Measurements from ENCODE around the gene JAML.

The JAML gene

GRCh38 chr11:118164885-118165284 is 59.9 kb downstream of the JAML start:
- DNase-seq, result no peak

GRCh38 chr11:118163494-118163893 is 61.3 kb downstream of the JAML start:
- DNase-seq, result no peak

GRCh38 chr11:118162846-118163245 is 62.0 kb downstream of the JAML start:
- DNase-seq, result no peak

GRCh38 chr11:118161786-118162185 is 63.0 kb downstream of the JAML start:
- DNase-seq, result no peak

DNA sequence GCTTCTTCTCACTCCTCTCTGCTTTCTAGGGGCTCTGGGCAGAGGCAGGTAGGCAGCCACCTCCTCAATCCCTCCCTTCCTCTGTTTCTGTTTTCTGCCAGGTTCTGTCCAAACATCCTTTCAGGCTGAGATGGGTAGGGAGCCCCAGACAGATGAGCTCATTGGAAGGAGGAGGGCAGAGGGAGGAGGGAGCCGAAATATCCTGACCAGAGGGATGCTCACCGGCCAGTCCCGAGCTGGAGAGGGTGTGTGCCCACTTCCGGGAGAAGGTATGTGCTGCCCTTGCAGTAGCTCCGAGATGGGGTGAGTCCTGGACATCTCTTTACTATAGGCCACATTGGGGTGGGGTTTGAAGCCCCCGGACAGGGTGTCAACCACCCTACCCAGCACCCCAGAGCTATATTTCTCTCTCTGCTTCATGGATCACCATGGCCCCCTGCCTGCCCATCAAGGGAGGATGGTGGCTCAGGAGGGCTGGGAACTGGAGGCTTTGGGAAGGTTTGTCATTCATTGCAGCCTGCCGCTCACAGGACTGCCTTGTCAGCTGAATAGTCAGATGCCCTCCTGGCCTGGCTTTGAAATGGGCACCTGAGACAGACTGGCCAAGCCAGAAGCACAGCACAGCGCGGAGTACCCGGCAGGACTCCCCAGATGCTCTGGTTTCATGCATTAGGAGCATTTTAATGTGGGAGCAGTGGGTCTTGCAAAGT is 67.5 kb downstream of the JAML start:
- no peak for DNase-seq

DNA sequence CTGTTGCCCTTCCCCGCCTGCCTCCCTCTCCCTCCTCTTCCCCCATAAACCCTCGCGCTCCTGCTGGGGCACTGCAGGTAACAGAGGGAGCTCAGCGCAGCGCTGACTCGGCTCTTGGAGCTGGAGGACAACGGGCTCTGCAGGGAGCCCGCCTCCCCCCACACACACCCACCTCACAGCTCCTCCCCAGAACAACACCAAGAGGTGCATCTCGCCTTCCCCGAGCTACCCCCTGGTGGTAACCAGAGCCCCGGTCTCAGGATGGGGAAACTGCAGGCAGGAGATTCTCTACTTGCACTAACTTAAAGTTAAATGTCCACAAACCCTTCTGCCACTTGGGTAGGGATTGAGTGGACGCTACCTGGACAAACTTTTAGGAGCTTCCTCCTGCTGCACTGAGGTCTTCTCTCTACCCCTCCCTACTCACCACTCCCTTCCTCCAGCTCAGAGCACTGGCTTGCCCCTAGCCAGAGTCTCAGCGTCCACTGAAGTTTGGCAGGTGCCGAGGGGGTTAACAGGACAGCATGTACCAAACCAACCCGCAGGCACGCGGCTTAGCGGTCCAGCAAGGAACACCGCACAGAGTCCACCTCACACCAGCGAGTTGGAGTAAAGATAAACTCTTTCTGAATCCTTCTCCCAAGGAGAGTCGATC is 68.2 kb downstream of the JAML start:
- no peak for DNase-seq

GRCh38 chr11:118155776-118156530 is 68.9 kb downstream of the JAML start:
- DNase-seq, result no peak

DNA sequence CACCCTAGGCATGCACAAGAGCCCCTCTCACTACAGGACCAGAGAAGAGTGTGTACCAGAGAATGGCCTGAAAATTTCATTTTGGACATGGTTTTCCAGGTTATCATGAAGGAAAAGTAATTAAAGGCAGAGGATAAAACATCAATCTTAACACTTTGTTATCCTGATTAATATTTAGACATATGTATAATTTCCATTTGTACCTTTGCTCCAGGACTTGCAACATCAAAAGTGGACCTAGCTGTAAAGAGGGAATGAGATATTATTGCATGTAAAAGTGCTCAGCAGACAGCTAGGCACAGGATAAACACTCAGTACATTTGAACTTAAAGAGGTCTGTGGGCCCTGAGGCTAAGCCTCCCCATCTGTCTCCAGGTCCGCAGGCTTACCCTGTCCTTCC is 70.2 kb downstream of the JAML start:
- DNase-seq, result no peak

GRCh38 chr11:118153976-118154375 is 70.8 kb downstream of the JAML start:
- DNase-seq, result no peak

DNA sequence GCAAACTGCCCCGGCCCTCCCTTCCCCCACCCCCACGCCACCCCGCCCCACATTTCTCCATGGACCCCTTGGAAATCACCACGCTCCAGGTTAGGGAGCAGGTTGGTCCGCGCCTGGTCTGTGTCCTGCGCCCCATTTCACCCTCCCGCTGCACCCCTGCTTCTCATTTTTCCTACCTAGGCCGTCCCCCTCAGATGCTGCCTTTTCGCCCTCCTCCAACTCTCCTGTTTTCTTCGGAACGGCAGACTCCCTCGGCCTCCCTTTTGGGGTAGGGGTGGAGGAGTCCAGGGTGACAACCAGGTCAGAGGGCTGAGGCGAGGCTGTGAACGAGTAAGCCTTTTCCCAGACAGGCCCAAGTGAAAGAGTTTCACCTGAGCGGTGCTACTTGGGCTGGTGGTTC is 71.3 kb downstream of the JAML start:
- no peak for DNase-seq

GRCh38 chr11:118152552-118153471 is 72.0 kb downstream of the JAML start, which contains the start of gene SCN4B:
SCN4B (minus strand) TSS chr11:118152823; CDS start chr11:118152673, 150 bp downstream.
- no peak for DNase-seq

DNA sequence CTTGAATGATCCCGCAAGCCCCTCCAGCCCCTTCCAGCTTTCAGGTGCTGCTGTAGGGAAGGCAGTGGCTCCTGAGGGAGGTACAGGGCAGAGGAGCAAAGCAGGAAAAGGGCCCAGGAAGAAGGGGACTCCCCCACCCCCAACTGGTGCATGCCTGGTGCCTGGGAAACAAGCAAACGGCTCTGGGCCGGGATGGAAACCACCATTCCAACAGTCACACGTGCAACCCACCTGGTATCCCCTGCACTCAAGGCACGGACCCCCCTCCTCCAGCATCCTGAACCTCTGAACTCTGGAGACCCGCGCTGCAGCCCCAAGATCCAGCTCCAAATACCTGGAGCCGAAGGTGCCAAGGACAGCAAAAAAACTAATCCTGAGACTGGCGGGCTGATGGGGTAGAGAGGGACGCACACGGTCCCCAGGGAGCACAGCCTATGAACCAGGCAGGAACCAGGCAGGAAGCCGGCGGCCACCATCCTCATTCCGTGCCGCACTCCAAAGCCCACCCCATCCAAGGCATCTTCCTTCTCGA is 72.7 kb downstream of the JAML start:
- no peak for DNase-seq

DNA sequence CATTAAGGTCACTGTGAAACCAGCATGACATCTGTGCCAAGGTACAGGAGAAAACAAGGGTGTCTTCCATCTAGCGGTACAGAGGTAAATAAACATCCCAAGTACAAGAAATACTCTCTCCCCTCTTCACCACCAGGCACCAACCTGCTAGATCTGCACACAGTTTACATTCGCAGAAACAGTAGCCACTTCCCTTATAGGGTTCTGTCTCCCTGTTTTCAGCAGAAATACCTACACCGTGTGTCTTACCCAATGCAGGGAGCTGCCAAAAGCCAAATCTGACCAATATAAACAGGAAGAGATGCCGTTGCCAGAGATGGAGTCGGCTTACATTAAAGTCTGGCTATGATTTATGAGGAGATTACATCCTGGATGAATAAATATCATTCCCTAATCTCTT is 73.4 kb downstream of the JAML start:
- DNase-seq, result no peak

- no peak for DNase-seq
These were observed 75.3 kb downstream of the JAML start for GRCh38 chr11:118149493-118149892.

GRCh38 chr11:118148856-118149255 is 76.0 kb downstream of the JAML start:
- DNase-seq, result no peak

- no peak for DNase-seq
These were observed 76.6 kb downstream of the JAML start for GRCh38 chr11:118148240-118148639.

GRCh38 chr11:118147502-118147901 is 77.3 kb downstream of the JAML start:
- DNase-seq, result no peak

DNA sequence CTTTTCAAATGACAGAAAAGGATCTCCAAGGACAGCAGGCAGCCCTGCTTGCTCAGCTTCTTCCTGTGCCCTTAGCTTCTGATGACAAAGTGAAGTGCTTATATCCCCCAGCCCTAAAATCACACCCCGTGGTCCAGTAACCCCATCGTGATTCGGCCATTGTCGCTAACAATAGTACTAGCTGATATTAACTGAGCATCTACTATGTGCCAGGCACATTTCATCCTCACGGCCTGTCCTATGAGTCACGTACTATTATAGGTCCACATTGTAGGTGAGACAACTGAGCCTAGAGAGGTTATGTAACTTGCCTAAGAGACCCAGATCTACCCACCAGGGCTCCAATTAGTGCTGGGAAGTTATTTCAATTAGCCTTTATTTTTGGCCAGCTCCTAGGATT is 78.3 kb downstream of the JAML start:
- no peak for DNase-seq

- DNase-seq, result peak; percentile 79
These were observed 79.3 kb downstream of the JAML start for GRCh38 chr11:118145285-118146227.

DNA sequence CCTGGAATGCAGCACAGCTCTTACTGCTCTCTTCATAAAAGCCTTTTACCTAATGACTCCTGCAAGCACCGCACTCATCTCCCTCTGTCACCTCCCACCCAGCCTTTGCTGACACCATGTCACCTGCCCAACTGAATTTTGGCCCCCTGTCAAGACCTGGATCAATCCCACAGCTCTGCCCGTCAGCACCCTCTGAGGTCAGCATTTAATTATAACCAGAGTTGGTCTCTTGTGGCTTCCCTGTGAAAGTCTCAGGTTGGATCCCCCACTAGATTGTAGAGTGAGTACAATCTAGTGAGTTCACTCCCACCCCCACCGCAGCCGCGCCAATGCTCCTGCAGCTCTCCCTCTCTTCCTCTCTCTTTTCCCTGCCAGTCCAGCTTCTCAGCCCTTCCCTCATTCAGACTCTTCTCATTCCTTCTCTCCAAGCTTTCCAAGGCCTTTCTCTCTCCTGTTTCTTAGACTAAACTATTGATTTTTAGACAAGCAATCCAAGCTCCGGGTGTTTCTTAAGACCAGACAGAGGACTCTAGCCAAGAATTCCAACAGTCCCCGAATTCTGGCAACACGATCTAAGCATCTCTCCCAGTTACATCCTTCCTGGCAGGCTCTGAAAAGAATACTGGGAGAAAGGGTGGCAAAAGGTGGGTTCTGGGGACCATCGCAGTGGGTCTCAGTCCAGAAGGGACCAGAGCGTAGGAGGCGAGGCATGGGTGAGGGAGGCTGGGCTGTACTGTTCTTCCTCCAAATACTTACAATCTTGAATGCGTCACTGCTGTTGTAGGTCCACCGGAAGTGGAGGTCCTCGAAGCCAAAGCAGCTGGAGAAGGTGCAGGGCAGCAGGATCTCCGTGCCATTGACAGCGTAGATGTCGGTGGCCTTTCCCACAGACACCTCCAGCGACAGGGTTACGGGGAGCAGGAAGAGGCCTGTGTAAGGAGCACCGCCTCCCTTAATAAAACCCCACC is 80.2 kb downstream of the JAML start:
- no peak for DNase-seq
